Uterus (tissue), 4 donors: ENCODE data around the gene MSMB. TPM values are rescaled to one million over a fixed set of nuclear protein-coding genes. Genes with fewer than 3 reads are reported as not detected.
"Not testable (repeated sequence)": the region's sequence is repeated elsewhere in the genome, so short reads cannot be mapped to it uniquely, and the experiment has no call there.

Experiments used
- DNase-seq, 2 donors: peaks; one replicate each; pipeline ENCODE4 v3.0.0-alpha.2; 2019 to 2020
- H3K27ac ChIP-seq, 2 donors: fragments of 200-600 bp; sonication (generic); 1 replicate in 1 of 2; 2 replicates in 1 of 2; pipeline ENCODE4 v1.5.1; 2016 to 2018
- H3K27me3 ChIP-seq, 2 donors: fragments of 200-600 bp; sonication (generic); one replicate each; pipeline ENCODE4 v1.5.1; 2018 to 2019; ENCODE audit warnings: control low read depth in 1 of 2
- H3K36me3 ChIP-seq, 2 donors: fragments of 200-600 bp; sonication (generic); one replicate each; pipeline ENCODE4 v1.5.1; 2019; ENCODE audit warnings: control low read depth in 1 of 2
- H3K4me1 ChIP-seq, 2 donors: fragments of 200-600 bp; sonication (generic); one replicate each; pipeline ENCODE4 v1.5.1; 2018 to 2019; ENCODE audit warnings: control low read depth in 1 of 2
- H3K4me3 ChIP-seq, 2 donors: fragments of 200-600 bp; sonication (generic); 1 replicate in 1 of 2; 2 replicates in 1 of 2; pipeline ENCODE4 v1.5.1; 2018 to 2019; ENCODE audit warnings: mild to moderate bottlenecking in 1 of 2
- H3K9me3 ChIP-seq, 2 donors: fragments of 200-600 bp; sonication (generic); one replicate each; pipeline ENCODE4 v1.5.1; 2019; ENCODE audit warnings: control low read depth in 1 of 2
- CTCF ChIP-seq, 4 experiments: fragments of 200-600 bp in 2 of 4; fragments of 450-650 bp in 2 of 4; sonication (generic) in 2 of 4; IDR thresholded peaks; one replicate each; pipeline ENCODE4 v1.5.1; 2016 to 2019; ENCODE audit warnings: antibody characterized with exemption in 4 of 4, mild to moderate bottlenecking in 2 of 4, moderate library complexity in 1 of 4
- POLR2A ChIP-seq, 2 donors: fragments of 450-650 bp; IDR thresholded peaks; one replicate each; pipeline ENCODE4 v1.6.1; 2016; ENCODE audit warnings: antibody characterized with exemption in 2 of 2, mild to moderate bottlenecking in 1 of 2, moderate library complexity in 1 of 2
- intact Hi-C: fragments of 100-400 bp; cut with DNase I; formaldehyde crosslinking; loops from one replicate; pipeline ENCODE4 v1.15.1; 2023; ENCODE audit warnings: low total_unique reads
- total RNA-seq, 4 donors: library from RNA; depleted of rRNA in 3 of 4; stranded (reverse); fragments of >200 nt in 3 of 4; gene quantifications; one replicate each; pipeline versions ENCODE4 v1.1.0 to v1.2.4, GENCODE V29; 2014 to 2023
- donor health status: DM: yes; HTN: yes; CAD: no.

The MSMB gene
- total RNA-seq, 4 donors from 2014 or later = not detected

GRCh38 chr10:46091828-46092523, 45.9 kb upstream of the MSMB start:
- intact Hi-C loops = no loop called here

GRCh38 chr10:46091080-46091827, 45.2 kb upstream of the MSMB start:
- intact Hi-C loops = no loop called here
- H3K27me3 ChIP-seq = no peaks in the 10 kb centered on the region
- TF ChIP-seq POLR2A (IDR thresholded peaks at IDR 0.05) (no peak), CTCF (IDR thresholded peaks at IDR 0.05) (no peak)
- H3K36me3 ChIP-seq = no peaks in the 10 kb centered on the region
- no peak for DNase-seq
- no peak overlapping the region for H3K4me3 ChIP-seq
- no peaks in the 10 kb centered on the region for H3K9me3 ChIP-seq
- no peak overlapping the region for H3K27ac ChIP-seq
- H3K4me1 ChIP-seq = no peaks in the 10 kb centered on the region

More at GRCh38 chr10:46091828-46092523, 45.9 kb upstream of the MSMB start:
- Histone ChIP-seq H3K27me3 (no peaks in the 10 kb centered on the region), H3K4me1 (no peaks in the 10 kb centered on the region), H3K9me3 (no peaks in the 10 kb centered on the region), H3K4me3 (no peak overlapping the region), H3K36me3 (no peaks in the 10 kb centered on the region), H3K27ac (no peak overlapping the region)
- DNase-seq = no peak
- TF ChIP-seq POLR2A (IDR thresholded peaks at IDR 0.05) = no peak
- no peak for TF ChIP-seq CTCF (IDR thresholded peaks at IDR 0.05)

GRCh38 chr10:46090258-46090812, 44.3 kb upstream of the MSMB start:
- TF ChIP-seq POLR2A (IDR thresholded peaks at IDR 0.05) (no peak), CTCF (IDR thresholded peaks at IDR 0.05) (no peak)
- intact Hi-C loops = no loop called here
- no peaks in the 10 kb centered on the region for H3K4me1 ChIP-seq

GRCh38 chr10:46087381-46087780, 41.3 kb upstream of the MSMB start:
- intact Hi-C loops, DNase-seq, H3K4me1 ChIP-seq, H3K36me3 ChIP-seq, H3K27ac ChIP-seq, H3K4me3 ChIP-seq, H3K27me3 ChIP-seq, H3K9me3 ChIP-seq: not testable (repeated sequence)

More at GRCh38 chr10:46090258-46090812, 44.3 kb upstream of the MSMB start:
- Histone ChIP-seq H3K27ac (no peak overlapping the region), H3K9me3 (no peaks in the 10 kb centered on the region), H3K27me3 (no peaks in the 10 kb centered on the region), H3K36me3 (no peaks in the 10 kb centered on the region), H3K4me3 (no peak overlapping the region)
- no peak for DNase-seq

GRCh38 chr10:46084321-46085165, 38.5 kb upstream of the MSMB start:
- no peak overlapping the region for H3K27ac ChIP-seq
- H3K9me3 ChIP-seq = no peaks in the 10 kb centered on the region
- TF ChIP-seq CTCF (IDR thresholded peaks at IDR 0.05) (no peak), POLR2A (IDR thresholded peaks at IDR 0.05) (no peak)
- H3K27me3 ChIP-seq = no peaks in the 10 kb centered on the region
- no peaks in the 10 kb centered on the region for H3K36me3 ChIP-seq
- intact Hi-C loops = no loop called here
- no peaks in the 10 kb centered on the region for H3K4me1 ChIP-seq
- no peak overlapping the region for H3K4me3 ChIP-seq
- DNase-seq = no peak
